Muscle of arm (tissue), 12 donors: Measurements from ENCODE around the gene NAA40. TPM values are rescaled to one million over a fixed set of nuclear protein-coding genes. Genes with fewer than 3 reads are reported as not detected.

Source experiments
- polyA plus RNA-seq, 12 donors: library from polyadenylated mRNA; unstranded; fragments of 120-200 nt; gene quantifications; one replicate each; pipeline ENCODE4 v1.2.1, GENCODE V29; 2013; ENCODE audit not compliant: insufficient read length in 12 of 12

The NAA40 gene
- polyA plus RNA-seq, 12 donors = 14.8 to 26.6 (median 15.6) TPM; not detected in 1

Other genes starting within 250 kb of the NAA40 start
- 10 to 100 TPM in 11 of 12 donors, not detected in 1; 22.7 to 38.7 (median 26.3) TPM for gene ZFTA, start 170.2 kb upstream of the NAA40 start, polyA plus RNA-seq
- 10 to 100 TPM in 11 of 12 donors, not detected in 1; 13.6 to 43.1 (median 21.0) TPM for gene SPINDOC, start 125.5 kb upstream of the NAA40 start, polyA plus RNA-seq
- gene MARK2, start 99.9 kb upstream of the NAA40 start, polyA plus RNA-seq = 10 to 100 TPM in 11 of 12 donors, not detected in 1; 15.8 to 37.4 (median 17.8) TPM
- gene RCOR2, start 21.8 kb upstream of the NAA40 start, polyA plus RNA-seq = 10 to 100 TPM in 7 of 12 donors, 1 to 10 TPM in 4, not detected in 1; 8.2 to 14.9 (median 11.1) TPM
- gene COX8A, start 35.6 kb downstream of the NAA40 start, polyA plus RNA-seq = 100 to 1,000 TPM in 11 of 12 donors, not detected in 1; 131 to 249 (median 209) TPM
- 10 to 100 TPM in 11 of 12 donors, not detected in 1; 35.1 to 61.1 (median 48.4) TPM for gene OTUB1, start 47.4 kb downstream of the NAA40 start, polyA plus RNA-seq
- 1 to 10 TPM in 11 of 12 donors, not detected in 1; 1.8 to 8.4 (median 2.7) TPM for gene FLRT1, start 96.9 kb downstream of the NAA40 start, polyA plus RNA-seq
- gene MACROD1, start 227.1 kb downstream of the NAA40 start, polyA plus RNA-seq = 100 to 1,000 TPM in 1 of 12 donors, 10 to 100 TPM in 10, not detected in 1; 41.1 to 129 (median 55.2) TPM
- 100 to 1,000 TPM in 11 of 12 donors, not detected in 1; 119 to 165 (median 139) TPM for gene STIP1, start 247.2 kb downstream of the NAA40 start, polyA plus RNA-seq